ENCODE results near the gene PTPRH.
"Not testable (repeated sequence)": the region's sequence is repeated elsewhere in the genome, so short reads cannot be mapped to it uniquely, and the experiment has no call there.

Gene PTPRH

DNA sequence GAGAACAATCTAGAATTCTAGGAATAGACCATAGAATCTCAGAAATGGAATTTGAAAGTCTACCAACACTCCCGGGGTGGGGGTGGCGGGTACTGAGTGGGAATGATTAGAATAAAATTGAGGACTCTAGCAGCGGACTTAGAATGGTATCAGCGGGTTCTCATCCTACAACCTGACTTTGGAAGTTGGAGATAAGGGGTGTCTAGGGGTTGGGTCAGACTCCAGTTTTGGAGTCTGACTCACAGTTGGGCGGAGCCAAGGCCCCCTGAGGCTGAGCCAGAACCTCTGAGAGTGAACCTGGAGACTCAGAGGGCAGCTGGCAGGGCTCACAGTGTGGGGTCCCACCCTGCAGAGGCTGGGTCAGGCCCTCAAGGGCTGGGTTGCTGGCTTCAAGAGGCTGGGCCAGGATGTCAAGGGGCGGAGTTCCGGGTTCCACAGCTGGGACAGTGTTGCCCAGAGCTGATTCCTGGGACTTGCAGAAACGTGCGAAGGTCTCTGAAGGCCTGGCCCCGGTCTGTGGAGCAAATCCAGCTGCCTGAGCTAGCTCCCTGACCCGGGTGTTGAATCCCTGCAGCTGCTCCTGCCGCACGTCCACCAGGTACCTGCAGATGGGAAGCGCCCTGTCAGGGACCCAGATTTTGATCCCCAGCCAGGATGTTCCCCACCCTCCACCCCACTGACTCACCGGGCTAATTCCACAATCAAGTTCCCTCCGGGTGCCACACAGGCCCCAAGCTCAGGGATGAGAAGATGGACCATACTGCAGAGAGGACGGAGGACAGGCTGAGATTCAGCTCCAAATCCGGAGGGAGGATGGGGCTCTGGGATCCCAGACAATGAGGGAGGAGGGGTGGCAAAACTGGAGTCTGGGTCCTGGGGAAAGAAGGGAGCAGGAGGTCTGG is 50.2 kb downstream of the PTPRH start:
- DNase-seq (ENCODE audit: low spot score), result no peak

DNA sequence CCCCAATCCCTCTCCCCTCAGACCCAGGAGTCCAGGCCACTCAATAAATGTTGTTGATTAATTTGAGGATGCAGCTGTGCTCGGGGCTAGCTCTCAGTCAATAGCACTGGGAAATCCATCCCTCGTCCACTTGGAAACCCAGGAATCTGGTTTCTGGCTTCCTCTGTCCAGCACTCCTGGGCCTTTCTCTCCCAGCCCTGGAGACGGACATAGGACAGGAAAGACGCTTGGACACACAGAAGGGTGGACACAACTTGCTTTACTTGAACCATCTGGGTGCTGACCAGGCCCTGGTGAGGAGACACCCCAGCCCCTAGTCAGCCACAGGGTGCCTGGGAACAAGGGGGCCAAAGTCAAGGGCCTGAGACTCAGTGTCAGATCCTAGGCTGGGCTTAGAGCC is 50.9 kb downstream of the PTPRH start:
- DNase-seq (ENCODE audit: low spot score), result no peak

DNA sequence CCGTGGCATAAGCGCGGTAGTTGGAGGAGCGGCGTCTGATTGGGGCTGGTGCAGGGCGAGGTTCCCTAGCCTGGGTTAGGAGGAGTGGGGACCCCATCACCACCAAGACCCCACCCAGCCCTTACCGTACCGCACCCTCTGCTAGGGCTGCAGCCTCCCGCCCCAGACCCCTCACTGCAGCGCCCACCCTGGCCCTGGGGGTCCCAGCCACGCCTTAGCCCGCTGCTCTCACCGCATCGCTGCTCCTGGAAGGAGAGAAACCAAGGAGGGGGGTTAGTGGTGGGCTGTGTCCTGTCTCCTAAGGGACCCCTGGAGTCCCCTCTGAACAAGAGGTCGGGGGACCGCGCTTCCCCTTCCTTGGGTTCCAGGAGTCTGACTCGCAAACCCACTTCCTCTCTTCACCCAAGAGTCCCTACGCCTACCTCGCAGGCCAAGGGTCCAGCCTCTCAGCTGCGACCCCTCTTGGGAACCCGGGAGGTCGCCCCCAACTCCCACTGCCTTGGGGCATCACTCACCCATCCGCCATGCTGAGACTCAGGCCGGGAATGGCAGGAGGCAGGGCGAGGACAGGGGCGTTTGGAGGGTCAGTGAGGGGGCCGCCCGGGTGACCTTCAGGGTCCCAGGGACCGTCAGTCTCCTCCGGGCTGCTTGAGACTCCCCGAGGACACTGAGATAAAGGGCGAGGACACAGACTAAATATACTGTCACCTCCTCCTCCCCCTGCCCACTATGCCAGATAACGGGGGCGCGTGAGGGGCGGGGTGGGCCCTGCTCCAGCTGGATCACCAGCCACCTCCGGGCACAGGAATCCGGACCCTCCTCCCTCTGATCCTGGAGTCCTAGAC is 52.0 kb downstream of the PTPRH start, which contains the start of gene TNNI3:
TNNI3 (minus strand) TSS at position 669 of the 845 bp plus-strand sequence; CDS start at position 526, 143 bp downstream.
- no peak for DNase-seq (ENCODE audit: low spot score)

DNA sequence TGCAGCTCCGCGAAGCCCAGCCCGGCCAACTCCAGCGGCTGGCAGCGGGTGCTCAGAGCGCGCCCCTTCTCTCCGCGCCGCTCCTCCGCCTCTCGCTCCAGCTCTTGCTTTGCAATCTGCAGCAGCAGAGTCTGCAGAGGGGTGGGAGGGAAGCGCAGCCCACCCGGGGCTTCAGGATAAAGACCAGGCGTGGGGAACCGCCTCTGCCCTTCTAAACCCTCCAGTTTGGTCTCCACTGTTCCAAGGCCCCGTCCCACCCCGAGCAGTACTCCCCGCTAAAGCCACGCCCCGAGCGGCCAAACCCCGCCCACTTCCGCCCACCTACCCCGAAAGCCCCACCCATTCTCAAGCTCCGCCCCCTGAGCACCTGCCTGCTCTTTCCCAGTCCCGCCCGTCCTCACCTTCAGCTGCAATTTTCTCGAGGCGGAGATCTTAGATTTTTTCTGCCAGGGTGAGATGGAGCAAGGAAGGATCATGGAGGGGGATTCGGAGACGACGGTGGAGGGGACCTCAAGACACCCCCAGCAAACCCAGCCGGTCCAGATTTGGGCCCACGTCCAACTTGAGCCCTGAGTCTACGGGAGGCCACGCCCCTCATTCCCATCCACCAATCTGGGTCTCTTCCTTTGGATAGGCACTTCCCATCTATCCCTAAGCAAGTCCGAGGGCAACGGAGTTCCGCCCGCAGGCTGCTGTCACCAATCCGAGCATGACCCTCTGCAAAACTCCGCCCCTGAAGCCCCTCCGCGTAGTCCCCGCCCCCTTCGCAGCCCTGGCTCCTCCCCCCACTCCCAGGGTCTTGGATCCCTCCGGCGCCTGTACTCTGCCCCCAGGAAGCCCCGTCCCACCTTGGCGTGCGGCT is 52.9 kb downstream of the PTPRH start:
- no peak for DNase-seq (ENCODE audit: low spot score)

DNA sequence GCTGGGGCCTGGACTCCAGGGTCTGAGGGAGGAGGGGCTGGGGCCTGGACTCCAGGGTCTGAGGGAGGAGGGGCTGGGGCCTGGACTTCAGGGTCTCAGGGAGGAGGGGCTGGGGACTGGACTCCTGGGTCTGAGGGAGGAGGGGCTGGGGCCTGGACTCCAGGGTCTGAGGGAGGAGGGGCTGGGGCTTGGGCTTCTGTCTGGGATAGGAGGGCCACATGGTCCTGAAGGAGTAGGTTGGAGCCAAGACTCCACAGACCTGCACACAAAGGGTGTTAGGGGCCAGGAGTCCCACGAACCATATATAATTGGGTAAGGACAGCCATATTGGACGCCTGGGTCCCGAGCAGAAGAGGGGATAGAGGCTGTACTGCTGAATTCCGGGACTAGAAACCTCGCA is 53.5 kb downstream of the PTPRH start:
- not testable (repeated sequence) for DNase-seq (ENCODE audit: low spot score)

DNA sequence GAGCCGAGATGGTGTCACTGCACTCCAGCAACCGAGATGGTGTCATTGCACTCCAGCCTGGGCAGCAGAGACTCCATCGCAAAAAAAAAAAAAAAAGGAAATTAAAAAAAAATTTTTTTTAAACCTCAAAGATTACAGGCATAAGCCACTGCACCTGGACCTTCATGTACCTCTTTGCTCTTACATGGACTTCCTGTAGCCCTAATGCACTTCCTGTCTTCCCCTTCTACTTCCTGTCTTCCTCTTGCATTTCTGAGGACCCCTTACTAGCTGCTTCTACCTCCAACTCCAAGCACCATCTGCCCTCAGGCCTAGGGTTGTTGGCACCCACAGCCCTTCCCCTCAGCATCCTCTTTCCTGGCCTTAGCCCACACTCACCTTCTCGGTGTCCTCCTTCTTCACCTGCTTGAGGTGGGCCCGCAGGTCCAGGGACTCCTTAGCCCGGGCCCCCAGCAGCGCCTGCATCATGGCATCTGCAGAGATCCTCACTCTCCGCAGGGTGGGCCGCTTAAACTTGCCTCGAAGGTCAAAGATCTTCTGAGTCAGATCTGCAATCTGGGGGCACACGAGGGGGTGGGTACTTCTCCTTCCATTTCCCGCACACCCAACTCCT is 55.5 kb downstream of the PTPRH start:
- no peak for DNase-seq (ENCODE audit: low spot score)

DNA sequence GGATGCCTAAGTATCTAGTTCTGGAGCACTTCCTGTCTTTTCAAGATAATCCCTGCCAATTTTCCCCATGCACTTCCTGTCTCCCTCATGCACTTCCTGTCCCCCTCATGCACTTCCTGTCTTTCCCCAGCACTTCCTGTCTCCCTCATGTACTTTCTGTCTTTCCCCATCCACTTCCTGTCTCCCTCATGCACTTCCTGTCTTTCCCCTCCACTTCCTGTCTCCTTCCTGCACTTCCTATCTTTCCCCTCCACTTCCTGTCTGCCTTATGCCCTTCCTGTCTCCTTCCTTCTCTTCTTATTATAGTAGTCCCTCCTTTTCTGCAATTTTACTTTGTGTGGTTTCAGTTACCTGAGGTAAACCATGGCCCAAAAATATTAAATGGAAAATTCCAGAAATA is 57.3 kb downstream of the PTPRH start:
- DNase-seq (ENCODE audit: low spot score), result no peak

DNA sequence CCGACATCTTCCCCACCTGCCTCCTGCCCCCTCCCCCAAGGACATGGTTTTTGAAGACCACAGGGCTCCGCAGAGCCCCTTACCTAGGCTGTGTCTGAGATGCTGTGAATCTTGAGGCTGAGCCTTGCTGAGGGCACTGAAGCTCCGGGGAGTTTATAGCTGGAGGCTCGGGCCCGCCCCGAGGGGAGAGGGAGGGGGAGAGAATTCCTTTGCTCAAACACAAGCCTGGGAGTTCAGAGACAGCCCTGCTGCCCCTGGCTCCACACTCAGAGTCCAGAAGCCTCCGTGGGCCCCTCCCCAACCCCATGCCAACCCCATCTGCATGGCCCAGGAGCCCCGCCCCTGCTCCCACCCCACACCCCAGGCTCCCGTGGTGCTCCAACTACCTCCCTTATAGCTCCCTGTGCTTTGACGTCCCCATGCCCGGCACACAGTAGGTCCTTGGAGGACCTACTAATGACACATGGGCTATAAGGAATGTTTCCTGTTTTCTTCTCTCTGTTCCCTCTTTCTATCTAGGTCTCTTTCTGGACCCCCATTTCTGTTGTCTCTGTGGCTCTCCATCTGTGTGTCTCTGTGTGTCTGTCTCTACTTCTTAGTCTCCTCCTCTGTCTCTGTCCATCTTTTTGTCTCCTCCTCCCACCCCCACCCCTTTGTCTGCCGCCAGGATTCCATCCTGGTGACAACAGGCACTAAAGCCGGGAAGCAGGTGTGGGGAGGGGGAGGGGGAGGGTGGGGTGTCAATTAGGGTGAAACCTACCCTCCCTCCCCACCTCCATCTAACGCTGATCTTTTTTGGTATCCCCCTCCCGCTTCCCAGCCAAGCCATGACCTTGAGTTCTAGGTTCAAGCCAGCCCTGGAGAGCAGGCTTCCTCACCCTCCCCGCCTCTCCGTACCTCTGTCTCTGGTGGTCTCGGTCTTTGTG is 60.0 kb downstream of the PTPRH start, which contains the start of gene TNNT1:
TNNT1 (minus strand) TSS at position 129 of the 926 bp plus-strand sequence. CDS start 2,049 bp downstream, outside the sequence.
- DNase-seq (ENCODE audit: low spot score), result no peak

DNA sequence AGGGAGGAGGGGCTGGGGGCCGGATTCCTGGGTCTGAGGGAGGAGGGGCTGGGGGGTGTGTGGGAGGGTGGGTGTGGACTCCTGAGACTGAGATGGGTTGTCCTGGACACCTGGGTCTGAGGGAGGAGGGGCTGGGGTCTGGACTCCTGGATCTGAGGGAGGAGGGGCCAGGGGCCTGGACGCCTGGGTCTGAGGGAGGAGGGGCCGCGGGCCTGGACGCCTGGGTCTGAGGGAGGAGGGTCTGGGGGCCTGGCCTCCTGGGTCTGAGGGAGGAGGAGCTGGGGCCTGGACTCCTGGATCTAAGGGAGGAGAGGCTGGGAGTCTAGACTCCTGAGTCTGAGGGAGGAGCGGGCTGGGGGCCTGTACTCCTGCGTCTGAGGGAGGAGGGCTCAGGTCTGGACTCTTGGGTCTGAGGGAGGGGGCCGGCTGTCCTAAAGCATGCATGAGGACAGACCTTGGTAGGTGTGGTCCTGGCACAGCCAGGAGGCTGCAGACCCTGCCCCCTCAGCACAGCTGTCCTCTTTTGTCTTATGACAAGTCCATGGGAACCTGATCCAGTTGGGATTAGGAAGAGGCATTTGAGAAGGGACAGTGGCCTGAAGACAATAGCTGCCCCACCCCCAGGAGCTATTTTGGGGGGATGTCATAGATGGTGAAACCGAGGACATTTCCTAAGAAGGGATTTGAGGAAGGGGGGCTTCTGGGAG is 61.6 kb downstream of the PTPRH start:
- DNase-seq (ENCODE audit: low spot score), result no peak

DNA sequence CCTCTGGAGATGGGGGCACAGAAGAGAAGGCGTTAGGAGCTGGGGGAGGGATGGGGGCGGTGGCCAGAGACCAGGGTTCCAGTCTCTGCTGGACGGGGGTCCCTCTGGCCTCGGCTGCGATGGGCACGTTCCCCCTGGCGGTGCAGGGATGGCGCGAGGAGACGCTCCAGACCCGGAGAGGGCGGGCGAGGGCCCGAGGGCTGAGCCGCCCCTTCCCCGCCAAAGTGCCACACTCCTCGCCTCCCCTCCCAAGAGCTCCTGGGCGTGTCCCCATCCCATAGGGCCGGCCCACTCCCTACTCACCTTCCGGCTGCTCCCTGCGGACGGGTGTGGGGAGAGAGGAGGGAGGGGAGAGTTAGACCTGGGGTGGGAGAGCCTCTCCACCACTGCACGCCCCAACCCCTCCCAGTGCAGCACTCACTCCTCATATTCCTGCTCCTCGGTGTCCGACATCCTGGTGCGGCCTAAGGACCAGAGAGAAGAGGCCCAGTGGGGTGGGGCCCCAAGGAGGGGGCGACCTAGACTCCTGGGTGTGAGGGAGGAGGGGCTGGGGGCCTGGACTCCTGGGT is 62.5 kb downstream of the PTPRH start:
- DNase-seq (ENCODE audit: low spot score), result no peak

DNA sequence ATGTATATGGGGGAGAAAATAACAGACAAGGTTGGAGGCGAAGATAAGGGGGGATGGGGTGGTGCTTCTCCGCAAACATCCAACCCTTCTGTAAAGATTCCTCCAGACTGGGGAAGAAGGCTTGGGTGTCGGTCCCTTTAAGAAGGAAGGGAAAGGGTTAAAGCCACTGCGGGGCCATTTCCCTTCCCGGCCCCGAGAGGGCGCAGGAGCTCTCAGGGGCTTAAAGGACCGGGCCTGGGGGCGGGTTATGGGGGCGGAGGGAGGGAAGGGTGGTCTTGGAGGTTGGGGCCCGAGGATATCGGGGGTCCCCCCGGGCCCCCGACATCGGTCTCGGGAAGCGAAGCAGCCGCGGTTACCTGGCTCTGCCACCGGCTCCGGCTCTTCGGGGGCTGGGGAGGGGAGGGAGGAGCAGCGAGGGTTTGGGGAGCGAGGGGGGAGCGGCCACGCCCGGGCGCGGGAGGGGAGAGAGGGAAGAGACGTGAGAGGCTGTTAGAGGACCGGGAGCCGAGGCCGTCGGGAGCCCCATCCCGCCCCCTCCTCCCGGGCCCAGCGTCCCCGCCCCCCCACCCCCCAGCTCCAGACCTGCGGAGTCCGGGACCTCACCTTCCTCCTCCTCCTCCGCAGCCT is 63.1 kb downstream of the PTPRH start:
- no peak for DNase-seq (ENCODE audit: low spot score)

DNA sequence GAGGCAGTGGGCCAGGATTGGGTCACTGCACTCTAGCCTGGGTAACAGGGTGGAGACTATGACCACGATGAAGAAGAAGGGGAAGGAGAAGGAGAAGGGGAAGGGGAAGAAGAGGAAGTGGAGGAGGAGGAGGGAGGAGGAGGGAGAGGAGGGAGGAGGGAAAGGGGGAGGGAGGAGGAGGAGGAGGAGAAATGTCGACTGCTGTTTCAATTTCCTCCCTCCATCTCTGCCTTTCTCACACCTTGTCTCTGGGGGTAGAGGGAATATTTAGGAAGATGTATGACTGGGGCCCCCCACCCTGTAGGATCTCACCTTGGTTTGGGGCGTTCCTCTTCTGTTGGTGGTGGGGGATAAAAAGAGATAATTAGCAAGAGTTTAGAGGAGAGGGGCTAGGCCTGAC is 64.1 kb downstream of the PTPRH start:
- no peak for DNase-seq (ENCODE audit: low spot score)

DNA sequence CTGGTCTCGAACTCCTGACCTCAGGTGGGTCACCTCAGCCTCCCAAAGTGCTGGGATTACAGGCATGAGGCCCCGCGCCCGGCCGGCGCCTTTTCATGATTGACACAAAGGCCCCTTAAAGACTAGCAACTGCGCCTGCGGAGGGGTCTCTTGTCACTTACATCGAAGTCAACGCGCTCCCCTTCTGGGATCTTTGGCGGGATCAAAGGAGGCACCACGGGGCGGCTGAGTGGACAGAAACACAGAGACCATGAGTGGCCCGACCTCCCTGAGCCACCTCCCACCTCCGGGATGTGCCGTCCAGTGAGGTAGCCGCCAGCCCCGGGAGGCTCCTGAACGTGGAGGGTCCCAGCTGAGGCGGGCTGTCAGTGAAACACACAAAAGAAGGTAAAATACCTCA is 67.6 kb downstream of the PTPRH start:
- no peak for DNase-seq (ENCODE audit: low spot score)

DNA sequence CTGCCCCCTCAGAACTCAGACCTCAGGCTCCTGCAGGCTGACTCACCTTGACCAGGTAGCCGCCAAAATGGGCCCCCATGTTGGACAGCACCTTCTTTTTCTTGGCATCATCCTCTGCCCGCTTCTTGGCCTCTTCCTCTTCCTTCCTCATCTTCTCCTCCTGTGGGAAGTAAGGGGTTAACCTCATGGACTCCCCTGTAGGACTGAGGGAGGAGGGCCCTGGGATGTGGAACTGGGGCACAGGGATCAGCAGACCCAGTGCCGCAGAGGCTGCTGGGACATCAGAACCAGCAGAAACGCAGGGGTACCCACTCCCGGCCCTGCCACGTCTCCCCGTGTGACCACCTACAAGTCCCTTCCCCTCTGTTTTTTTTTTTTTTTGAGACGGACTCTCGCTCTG is 71.4 kb downstream of the PTPRH start:
- no peak for DNase-seq (ENCODE audit: low spot score)

DNA sequence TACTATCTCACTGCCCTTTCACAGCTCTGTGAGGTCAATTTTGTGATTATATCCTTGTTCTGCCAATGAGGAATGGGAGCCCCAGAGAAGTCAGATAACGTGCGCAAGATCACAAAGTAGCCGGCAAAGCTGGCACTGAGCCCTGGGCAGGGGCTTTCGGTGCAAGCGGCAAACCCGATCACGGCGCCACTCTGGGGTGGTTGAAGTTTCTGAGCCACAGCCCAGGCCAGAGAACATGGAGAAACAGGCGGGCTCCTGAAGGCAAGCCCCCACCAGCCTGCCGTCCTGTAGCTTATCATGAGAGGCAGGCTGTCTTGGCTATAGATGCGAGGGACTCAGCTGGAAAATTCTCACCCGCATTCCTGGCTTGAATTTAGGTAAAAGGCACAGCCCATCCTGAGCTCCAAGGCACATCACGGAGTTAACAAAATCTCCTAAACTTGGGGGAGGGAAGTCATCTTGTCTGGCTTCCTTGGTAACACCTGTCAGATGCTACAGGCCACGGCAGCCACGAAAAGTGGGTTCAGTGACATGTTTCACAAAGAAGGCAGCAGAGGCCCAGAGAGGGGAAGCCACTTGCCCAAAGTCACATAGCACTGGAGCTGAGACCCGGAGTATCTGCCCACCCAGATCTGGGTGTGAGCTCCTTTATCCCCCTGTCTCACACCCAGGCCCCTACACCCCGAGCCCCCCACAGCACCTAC is 72.8 kb downstream of the PTPRH start:
- DNase-seq (ENCODE audit: low spot score), result no peak

DNA sequence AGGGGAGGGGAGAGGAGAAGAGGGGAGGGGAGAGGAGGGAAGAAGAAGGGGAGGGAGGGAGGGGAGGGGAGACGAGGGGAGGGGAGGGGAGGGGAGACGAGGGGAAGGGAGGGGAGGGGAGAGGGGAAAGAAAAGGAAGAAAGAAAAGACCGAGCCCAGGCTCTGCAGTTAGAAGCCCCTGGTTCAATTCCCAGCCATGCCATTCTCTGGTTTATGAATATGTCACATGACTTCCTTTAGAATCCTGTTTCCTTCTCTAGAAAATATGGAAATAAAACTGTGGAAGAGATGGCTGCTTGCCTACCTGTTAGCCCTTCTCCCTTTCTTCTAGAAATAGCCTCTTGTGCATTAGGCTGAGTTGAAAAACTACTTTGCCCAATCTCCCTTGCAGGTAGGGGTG is 74.6 kb downstream of the PTPRH start:
- no peak for DNase-seq (ENCODE audit: low spot score)

DNA sequence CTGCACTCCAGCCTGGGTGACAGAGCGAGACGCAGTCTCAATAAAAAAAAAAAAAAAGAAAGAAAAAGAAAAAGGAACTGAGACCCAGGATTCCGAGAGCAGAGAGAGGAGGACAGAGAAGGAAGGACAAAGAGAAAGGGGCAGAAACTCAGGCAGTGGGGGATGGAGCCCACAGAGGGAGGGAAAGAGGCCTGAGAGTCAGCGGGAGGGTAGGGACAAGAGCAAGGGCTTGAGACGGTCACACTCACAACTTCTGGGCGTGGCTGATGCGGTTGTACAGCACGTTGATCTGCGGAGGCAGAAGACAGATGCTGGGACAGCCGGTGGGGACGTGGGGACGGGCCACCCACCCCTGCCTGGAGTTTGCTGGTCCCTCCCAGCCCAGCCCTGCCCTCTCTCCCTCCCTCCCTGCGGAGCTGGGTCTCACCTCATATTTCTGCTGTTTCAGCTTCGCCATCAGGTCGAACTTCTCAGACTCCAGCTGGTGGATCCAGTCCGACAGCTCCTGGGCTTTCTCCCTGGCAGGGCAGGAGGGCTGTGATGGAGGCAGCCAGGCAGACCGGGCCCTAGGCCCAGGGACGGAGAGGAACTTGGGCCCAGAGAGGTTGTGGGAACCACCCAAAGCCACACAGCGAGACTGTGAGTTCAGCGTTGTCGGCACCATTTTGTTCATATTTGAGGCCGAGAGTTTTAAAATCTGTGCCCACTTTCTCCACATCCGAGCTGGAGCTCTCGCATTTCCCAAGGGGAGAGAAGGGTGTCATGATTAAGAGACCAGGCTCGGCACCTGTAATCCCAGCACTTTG is 75.5 kb downstream of the PTPRH start:
- DNase-seq (ENCODE audit: low spot score), result no peak
